HepG2 (cell line): ENCODE data around the gene VARS2. TPM values are rescaled to one million over a fixed set of nuclear protein-coding genes. Genes with fewer than 3 reads are reported as not detected.

Source experiments
- ATAC-seq: fragments of 200-7000 bp; cut with Tn5 transposase; 3 replicates; pipeline ENCODE4 v1.9.1; 2020; ENCODE audit warnings: mild to moderate bottlenecking, moderate library complexity
- BruUV-seq: library from RNA; stranded (reverse); fragments of 400-500 nt; replicated peaks from 2 replicates; lab custom pipeline; 2021; lab: Mats Ljungman, UMichigan
- CTCF ChIA-PET: fragments of 300-600 bp; formaldehyde crosslinking; extraction: SDS; loops from one replicate; lab custom pipeline; 2021; ENCODE audit warnings: low total read pairs, inconsistent platforms, low intra/inter-chr PET ratio; lab: Yijun Ruan, JAX
- POLR2A ChIA-PET: fragments of 350-600 bp; sonication (Branson Sonifier 250); formaldehyde crosslinking; loops from one replicate; lab custom pipeline; 2020; ENCODE audit warnings: antibody characterized with exemption, inconsistent platforms; lab: Yijun Ruan, JAX
- DNase-seq: peaks from one replicate; pipeline ENCODE4 v3.0.0-alpha.2; 2015; ENCODE audit warnings: low spot score
- FAIRE-seq: peaks from 3 replicates; lab custom pipeline; 2011; peaks lifted over from hg19 to GRCh38; lab: Jason Lieb, UNC
- H2AFZ ChIP-seq: one replicate; pipeline ENCODE4 v1.6.1; 2011; ENCODE audit warnings: low read length, inconsistent platforms
- H3K27ac ChIP-seq: fragments of 300-600 bp; 3 replicates; pipeline ENCODE4 v1.8.0; 2011; ENCODE audit warnings: mixed run types, mild to moderate bottlenecking, mixed read lengths, low read length, inconsistent platforms; ENCODE audit not compliant: insufficient read depth; ENCODE audit errors: extremely low read length
- H3K27me3 ChIP-seq, 2 experiments: fragments of 200-600 bp in 1 of 2; 2 replicates in 1 of 2; 3 replicates in 1 of 2; pipeline versions ENCODE4 v1.6.0 to v1.8.0; 2011; ENCODE audit warnings: low read length in 2 of 2, mild to moderate bottlenecking in 2 of 2, moderate library complexity in 2 of 2, inconsistent platforms in 1 of 2; ENCODE audit not compliant: insufficient read depth in 2 of 2, control insufficient read depth in 1 of 2
- H3K36me3 ChIP-seq, 2 experiments: fragments of 200-600 bp in 1 of 2; replicated peaks in 1 of 2; 2 replicates in 1 of 2; 3 replicates in 1 of 2; pipeline versions ENCODE4 v1.5.1 to v1.8.0; 2011; ENCODE audit warnings: low read length in 2 of 2, inconsistent platforms in 1 of 2; ENCODE audit not compliant: insufficient read depth in 2 of 2, control insufficient read depth in 1 of 2
- H3K4me1 ChIP-seq: 2 replicates; pipeline ENCODE4 v1.5.1; 2012; ENCODE audit warnings: low read length, inconsistent platforms; ENCODE audit not compliant: insufficient read depth
- H3K4me2 ChIP-seq: 2 replicates; pipeline ENCODE4 v1.6.0; 2011; ENCODE audit warnings: low read depth, low read length, inconsistent platforms
- H3K4me3 ChIP-seq, 3 experiments: fragments of 200-600 bp in 1 of 3; sonication (generic), shearing (Covaris generic) in 1 of 3; replicated peaks in 1 of 3; 2 replicates each; pipeline ENCODE4 v1.5.1; 2011 to 2016; ENCODE audit warnings: low read length in 3 of 3, inconsistent platforms in 2 of 3, low read depth in 2 of 3, mild to moderate bottlenecking in 2 of 3, control low read depth in 1 of 3, mixed read lengths in 1 of 3; ENCODE audit not compliant: insufficient read depth in 1 of 3
- H3K79me2 ChIP-seq: one replicate; pipeline ENCODE4 v1.6.1; 2011; ENCODE audit warnings: low read length, inconsistent platforms; ENCODE audit not compliant: insufficient read depth
- H3K9ac ChIP-seq: 2 replicates; pipeline ENCODE4 v1.6.0; 2011; ENCODE audit warnings: mild to moderate bottlenecking, low read depth, low read length, inconsistent platforms; ENCODE audit not compliant: insufficient read depth
- H3K9me3 ChIP-seq: 2 replicates; pipeline ENCODE4 v1.5.1; 2012; ENCODE audit warnings: mild to moderate bottlenecking, low read length
- H4K20me1 ChIP-seq: 2 replicates; pipeline ENCODE4 v1.6.0; 2011; ENCODE audit warnings: inconsistent platforms, mild to moderate bottlenecking, low read length, moderate library complexity; ENCODE audit not compliant: insufficient read depth
- ATF7-NPFF ChIP-seq: sonication (generic); formaldehyde crosslinking; IDR thresholded peaks from 2 replicates; pipeline ENCODE4 v1.8.1; 2023; ENCODE audit warnings: mild to moderate bottlenecking, low read depth, missing genetic modification reagents, moderate library complexity
- JDP2 ChIP-seq: sonication (generic); formaldehyde crosslinking; IDR thresholded peaks from 2 replicates; pipeline ENCODE4 v1.8.1; 2022; ENCODE audit warnings: missing genetic modification reagents, borderline replicate concordance
- LCORL ChIP-seq, 2 experiments: fragments of 450-650 bp in 1 of 2; sonication (generic) in 1 of 2; formaldehyde crosslinking in 1 of 2; IDR thresholded peaks; 2 replicates each; pipeline versions ENCODE4 v1.5.0 to v1.6.1; 2017 to 2020; ENCODE audit warnings: antibody characterized with exemption in 1 of 2, missing genetic modification reagents in 1 of 2
- MAFF ChIP-seq: IDR thresholded peaks from 2 replicates; pipeline ENCODE4 v1.6.1; 2011; ENCODE audit warnings: low read depth, low read length, improper control_type of control experiment
- MED13 ChIP-seq: sonication (generic); formaldehyde crosslinking; IDR thresholded peaks from 2 replicates; pipeline ENCODE4 v1.5.0; 2020; ENCODE audit warnings: missing genetic modification reagents
- MED8 ChIP-seq: sonication (generic); formaldehyde crosslinking; IDR thresholded peaks from 2 replicates; pipeline ENCODE4 v1.8.1; 2023; ENCODE audit warnings: mild to moderate bottlenecking, missing genetic modification reagents; ENCODE audit not compliant: insufficient replicate concordance
- MTF1 ChIP-seq: sonication (generic); formaldehyde crosslinking; IDR thresholded peaks from 2 replicates; pipeline ENCODE4 v1.5.0; 2020; ENCODE audit warnings: missing genetic modification reagents
- NR2F6 ChIP-seq, 2 experiments: IDR thresholded peaks; 2 replicates each; pipeline ENCODE4 v1.6.1; 2016; ENCODE audit warnings: antibody characterized with exemption in 1 of 2, mild to moderate bottlenecking in 1 of 2
- PITX1 ChIP-seq: sonication (generic); formaldehyde crosslinking; IDR thresholded peaks from 2 replicates; pipeline ENCODE4 v1.5.1; 2020; ENCODE audit warnings: mild to moderate bottlenecking, missing genetic modification reagents
- PRPF4 ChIP-seq: fragments of 200-400 bp; formaldehyde crosslinking; IDR thresholded peaks from 2 replicates; pipeline ENCODE4 v1.6.1; 2016; ENCODE audit warnings: low read length, low read depth; ENCODE audit not compliant: poor library complexity, severe bottlenecking
- RFX3 ChIP-seq: IDR thresholded peaks from 2 replicates; pipeline ENCODE4 v1.6.1; 2016; ENCODE audit warnings: missing biosample characterization, missing genetic modification reagents
- SP4 ChIP-seq: sonication (generic); formaldehyde crosslinking; IDR thresholded peaks from 2 replicates; pipeline ENCODE4 v1.8.1; 2023; ENCODE audit warnings: mild to moderate bottlenecking, missing genetic modification reagents
- THAP7 ChIP-seq: sonication (generic); formaldehyde crosslinking; IDR thresholded peaks from 2 replicates; pipeline ENCODE4 v1.8.1; 2023; ENCODE audit warnings: mild to moderate bottlenecking, missing genetic modification reagents
- U2AF1 ChIP-seq: fragments of 200-400 bp; formaldehyde crosslinking; optimal IDR thresholded peaks from 2 replicates; pipeline ENCODE3; 2017; ENCODE audit warnings: mild to moderate bottlenecking, low read depth, low read length
- ZNF501 ChIP-seq: sonication (generic); formaldehyde crosslinking; IDR thresholded peaks from 2 replicates; pipeline ENCODE4 v1.5.1; 2020; ENCODE audit warnings: mild to moderate bottlenecking, moderate library complexity, missing genetic modification reagents
- ZNF761 ChIP-seq: sonication (generic); formaldehyde crosslinking; conservative IDR thresholded peaks from 2 replicates; pipeline ENCODE4 v1.4.0; 2020; ENCODE audit warnings: mild to moderate bottlenecking, missing genetic modification reagents
- ZNF839 ChIP-seq: sonication (generic); formaldehyde crosslinking; IDR thresholded peaks from 2 replicates; pipeline ENCODE4 v1.4.0; 2020; ENCODE audit warnings: missing genetic modification reagents, mild to moderate bottlenecking, borderline replicate concordance
- WGBS: methylation state at CpG from one replicate; pipeline ENCODE4 v1.1.6; 2017; ENCODE audit warnings: low lambda C conversion rate; 5-methylcytosine and 5-hydroxymethylcytosine counted together
- in situ Hi-C: cut with HindIII; loops from 2 replicates; pipeline ENCODE4 v1.10.0; 2017; ENCODE audit warnings: low pct_unique_long_range_greater_than_20kb; ENCODE audit not compliant: extremely low pct_ligation_motif_present
- intact Hi-C: fragments of 100-400 bp; cut with micrococcal nuclease; formaldehyde crosslinking; loops from one replicate; pipeline ENCODE4 v1.10.0; 2022; ENCODE audit not compliant: unreplicated experiment
- polyA plus RNA-seq, 8 experiments: library from polyadenylated mRNA; depleted of rRNA in 3 of 8; stranded (reverse) in 7 of 8; unstranded in 1 of 8; fragments of >200 nt; fragmentation: Illumina TruSeq in 4 of 8; extraction: Trizol in 4 of 8; gene quantifications; 2 replicates each; pipeline versions ENCODE4 v1.2.1 to v1.2.3, GENCODE V29; 2011 to 2016; ENCODE audit warnings: low read depth in 4 of 8, missing spikeins in 1 of 8, mixed read lengths in 1 of 8; ENCODE audit not compliant: insufficient read depth in 1 of 8
- total RNA-seq, 5 experiments: library from RNA; depleted of rRNA; stranded (reverse); fragments of >200 nt; fragmentation: Illumina TruSeq; extraction: Trizol; gene quantifications; 2 replicates each; pipeline ENCODE4 v1.2.3, GENCODE V29; 2016; ENCODE audit warnings: low read depth in 1 of 5
- TF ChIP-seq, protein P1 (sequence below): sonication (generic); formaldehyde crosslinking; IDR thresholded peaks from 2 replicates; pipeline ENCODE4 v1.8.0; 2022; ENCODE audit warnings: mild to moderate bottlenecking, missing genetic modification reagents

Gene VARS2
- total and polyA plus RNA-seq, 2 of the 13 experiments (the other 11 are each of a cell fraction or from before 2014, with no cell fraction given) = 61.8 to 71.8 TPM

DNA sequence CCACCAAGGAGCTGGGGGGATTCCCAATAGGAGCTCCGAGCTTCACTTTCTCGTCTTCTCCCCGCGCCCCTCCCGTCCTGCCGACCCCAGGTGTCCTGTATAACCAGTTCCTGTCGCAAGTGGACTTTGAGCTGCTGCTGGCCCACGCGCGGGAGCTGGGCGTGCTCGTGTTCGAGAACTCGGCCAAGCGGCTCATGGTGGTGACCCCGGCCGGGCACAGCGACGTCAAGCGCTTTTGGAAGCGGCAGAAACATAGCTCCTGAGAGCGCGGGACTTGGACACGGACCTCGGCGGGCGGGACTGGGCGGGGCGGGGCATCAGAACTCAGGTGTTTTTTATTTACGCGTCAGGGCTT lies 340 bp upstream of the VARS2 start (continued):
- TF ChIP-seq PRPF4 (peak; percentile 98), ZNF839 (CRISPR knock-in tag) (no peak), LCORL (IDR thresholded peaks at IDR 0.05) (no peak), LCORL (CRISPR knock-in tag; IDR thresholded peaks at IDR 0.05) (no peak), ZNF761 (CRISPR knock-in tag) (no peak)

DNA sequence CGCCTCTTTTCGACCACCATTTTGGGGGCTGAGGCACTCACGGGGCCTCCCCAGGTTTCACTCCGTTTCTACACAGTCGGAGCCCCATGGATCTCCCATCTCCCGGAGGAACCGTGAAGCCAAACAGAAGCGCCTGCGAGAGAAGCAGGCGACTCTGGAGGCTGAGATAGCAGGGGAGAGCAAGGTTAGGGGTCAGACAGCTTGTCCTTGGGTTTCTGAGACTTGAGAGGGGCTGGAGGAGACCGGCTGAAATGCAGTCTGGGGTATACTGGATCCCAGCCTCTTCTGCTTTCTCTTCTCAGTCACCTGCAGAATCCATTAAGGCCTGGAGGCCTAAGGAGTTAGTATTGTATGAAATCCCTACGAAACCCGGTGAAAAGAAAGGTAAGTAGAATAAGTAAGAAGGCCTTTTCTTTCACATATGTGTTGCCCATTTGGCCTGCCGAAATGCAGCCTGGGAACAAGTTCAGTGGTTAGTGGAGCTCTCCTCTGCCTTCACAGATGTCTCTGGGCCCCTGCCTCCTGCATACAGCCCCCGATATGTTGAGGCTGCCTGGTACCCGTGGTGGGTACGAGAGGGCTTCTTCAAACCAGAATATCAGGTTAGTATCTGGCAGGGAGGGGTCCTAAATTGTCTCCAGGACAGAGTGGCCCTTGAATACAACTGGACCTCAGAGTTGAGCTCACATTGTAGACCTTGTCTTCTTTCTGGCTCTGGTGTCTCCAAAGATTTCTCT lies 984 bp downstream of the VARS2 start:
- intact Hi-C loops = loop anchor here (1.0 to 2.0 kb wide), 5 partner anchors 87 to 172 kb away; no protein-coding TSS in a partner anchor
- 24% methylated on average over 17 of the region's 17 CpGs for WGBS
- in situ Hi-C loops = loop anchor here (5.0 kb wide), 2 partner anchors 132 to 162 kb away; no protein-coding TSS in a partner anchor
- Histone ChIP-seq H3K79me2 (peaks cover 11% of the 10 kb centered on the region), H3K27ac (peak overlapping the region; percentile 81), H3K36me3 (peaks cover 19 to 55% of the 10 kb centered on the region in 2 experiments), H3K4me1 (peaks cover 27% of the 10 kb centered on the region), H4K20me1 (no peaks in the 10 kb centered on the region), H3K4me3 (peak overlapping the region; percentile 61 to 80 (median 78)), H3K4me2 (peak overlapping the region; percentile 97), H3K9me3 (no peaks in the 10 kb centered on the region), H2AFZ (no peak overlapping the region), H3K9ac (peak overlapping the region; percentile 90), H3K27me3 (no peaks in the 10 kb centered on the region)
- FAIRE-seq (no peak), ATAC-seq (peak; percentile 27), DNase-seq (no peak)
- BruUV-seq = no TSS peak
- CTCF ChIA-PET = interaction anchor here (1.2 to 3.1 kb wide), 7 partner anchors 86 to 172 kb away, joined by 3 to 11 read pairs (median 9); no protein-coding TSS in a partner anchor
- POLR2A ChIA-PET = interaction anchor here (1.0 to 3.4 kb wide), 8 partner anchors 9 to 269 kb away, joined by 3 to 24 read pairs (median 4); partner anchors contain the start of gene DDR1
- TF ChIP-seq NR2F6 (IDR thresholded peaks at IDR 0.05) (peak; percentile 29; the same call in 1 of the 2 replicates), NR2F6 (CRISPR knock-in tag; IDR thresholded peaks at IDR 0.05) (no peak), THAP7 (CRISPR knock-in tag) (peak; percentile 71; the same call in 1 of the 2 replicates), SP4 (CRISPR knock-in tag) (peak; percentile 38; the same call in 1 of the 2 replicates), MAFF (no peak), JDP2 (no peak), MED13 (CRISPR knock-in tag) (peak; percentile 9; the same call in 1 of the 2 replicates), U2AF1 (no peak), MED8 (CRISPR knock-in tag) (no peak), PITX1 (CRISPR knock-in tag) (0 out of 2 replicates have a peak, but pooled peaks have one; percentile 5), RFX3 (CRISPR knock-in tag) (no peak), ZNF501 (CRISPR knock-in tag) (peak; percentile 2; the same call in 1 of the 2 replicates), ATF7-NPFF (peak; percentile 30; the same call in 1 of the 2 replicates), MTF1 (CRISPR knock-in tag) (0 out of 2 replicates have a peak, but pooled peaks have one; percentile 1)
- TF ChIP-seq, protein P1, sequence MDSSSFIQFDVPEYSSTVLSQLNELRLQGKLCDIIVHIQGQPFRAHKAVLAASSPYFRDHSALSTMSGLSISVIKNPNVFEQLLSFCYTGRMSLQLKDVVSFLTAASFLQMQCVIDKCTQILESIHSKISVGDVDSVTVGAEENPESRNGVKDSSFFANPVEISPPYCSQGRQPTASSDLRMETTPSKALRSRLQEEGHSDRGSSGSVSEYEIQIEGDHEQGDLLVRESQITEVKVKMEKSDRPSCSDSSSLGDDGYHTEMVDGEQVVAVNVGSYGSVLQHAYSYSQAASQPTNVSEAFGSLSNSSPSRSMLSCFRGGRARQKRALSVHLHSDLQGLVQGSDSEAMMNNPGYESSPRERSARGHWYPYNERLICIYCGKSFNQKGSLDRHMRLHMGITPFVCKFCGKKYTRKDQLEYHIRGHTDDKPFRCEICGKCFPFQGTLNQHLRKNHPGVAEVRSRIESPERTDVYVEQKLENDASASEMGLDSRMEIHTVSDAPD = no peak
